H9 (cell line): Measurements from ENCODE around the gene STIL. TPM values are rescaled to one million over a fixed set of nuclear protein-coding genes. Genes with fewer than 3 reads are reported as not detected.

Source experiments
- DNase-seq: peaks from one replicate; pipeline ENCODE4 v3.0.0-alpha.2; 2017
- H2AFZ ChIP-seq: one replicate; pipeline ENCODE4 v1.6.1; 2013; ENCODE audit warnings: mild to moderate bottlenecking, low read length, control low read depth, moderate library complexity
- H2AK5ac ChIP-seq: 2 replicates; pipeline ENCODE4 v1.6.1; 2013; ENCODE audit warnings: low read length, control low read depth, mixed read lengths; ENCODE audit not compliant: insufficient read length
- H2BK120ac ChIP-seq: one replicate; pipeline ENCODE4 v1.6.1; 2013; ENCODE audit warnings: low read depth, mild to moderate bottlenecking, low read length, control low read depth, inconsistent platforms; ENCODE audit not compliant: poor library complexity, severe bottlenecking
- H2BK12ac ChIP-seq: 2 replicates; pipeline ENCODE4 v1.6.1; 2013; ENCODE audit warnings: low read length, control low read depth, mixed read lengths, low read depth; ENCODE audit not compliant: insufficient read length
- H2BK15ac ChIP-seq: 2 replicates; pipeline ENCODE4 v1.6.1; 2013; ENCODE audit warnings: low read depth, low read length, control low read depth
- H2BK20ac ChIP-seq: one replicate; pipeline ENCODE4 v1.6.1; 2013; ENCODE audit warnings: low read depth, mild to moderate bottlenecking, low read length, control low read depth, inconsistent platforms; ENCODE audit not compliant: poor library complexity, severe bottlenecking
- H2BK5ac ChIP-seq: 2 replicates; pipeline ENCODE4 v1.6.1; 2013; ENCODE audit warnings: low read length, control low read depth, mixed read lengths; ENCODE audit not compliant: insufficient read length
- H3K14ac ChIP-seq: 2 replicates; pipeline ENCODE4 v1.6.1; 2013; ENCODE audit warnings: low read length, control low read depth; ENCODE audit not compliant: insufficient read depth
- H3K18ac ChIP-seq: 2 replicates; pipeline ENCODE4 v1.6.1; 2013; ENCODE audit warnings: low read depth, mild to moderate bottlenecking, mixed read lengths, low read length, control low read depth; ENCODE audit not compliant: insufficient read length
- H3K23ac ChIP-seq: 2 replicates; pipeline ENCODE4 v1.6.1; 2013; ENCODE audit warnings: low read length, control low read depth, mixed read lengths, low read depth; ENCODE audit not compliant: insufficient read length
- H3K23me2 ChIP-seq: 2 replicates; pipeline ENCODE4 v1.6.1; 2013; ENCODE audit warnings: low read depth, mild to moderate bottlenecking, mixed read lengths, low read length, control low read depth; ENCODE audit not compliant: insufficient read length, poor library complexity, severe bottlenecking
- H3K27ac ChIP-seq: 2 replicates; pipeline ENCODE4 v1.5.1; 2013; ENCODE audit warnings: low read length, control low read depth, mixed read lengths, low read depth; ENCODE audit not compliant: insufficient read length
- H3K27me3 ChIP-seq: 2 replicates; pipeline ENCODE4 v1.6.1; 2013; ENCODE audit warnings: low read length, control low read depth, inconsistent platforms; ENCODE audit not compliant: insufficient read depth
- H3K4ac ChIP-seq: 2 replicates; pipeline ENCODE4 v1.6.1; 2013; ENCODE audit warnings: low read depth, mild to moderate bottlenecking, control low read depth, inconsistent platforms, low read length, moderate library complexity
- H3K4me1 ChIP-seq: 2 replicates; pipeline ENCODE4 v1.6.1; 2013; ENCODE audit warnings: low read length, control low read depth, inconsistent platforms; ENCODE audit not compliant: insufficient read depth
- H3K4me2 ChIP-seq: 2 replicates; pipeline ENCODE4 v1.6.1; 2013; ENCODE audit warnings: low read length, control low read depth, mixed read lengths; ENCODE audit not compliant: insufficient read length, insufficient read depth
- H3K56ac ChIP-seq: 2 replicates; pipeline ENCODE4 v1.6.1; 2013; ENCODE audit warnings: low read depth, mild to moderate bottlenecking, mixed read lengths, low read length, control low read depth; ENCODE audit not compliant: insufficient read length
- H3K79me1 ChIP-seq: 2 replicates; pipeline ENCODE4 v1.6.1; 2013; ENCODE audit warnings: low read depth, mild to moderate bottlenecking, moderate library complexity, low read length, control low read depth, inconsistent platforms; ENCODE audit not compliant: insufficient read depth, poor library complexity, severe bottlenecking
- H3K79me2 ChIP-seq: 2 replicates; pipeline ENCODE4 v1.6.1; 2013; ENCODE audit warnings: low read length, control low read depth, inconsistent platforms; ENCODE audit not compliant: insufficient read depth
- H3K9ac ChIP-seq: 2 replicates; pipeline ENCODE4 v1.6.1; 2013; ENCODE audit warnings: low read length, control low read depth, mixed read lengths; ENCODE audit not compliant: insufficient read length; ENCODE audit errors: extremely low read depth
- H3K9me3 ChIP-seq: one replicate; pipeline ENCODE4 v1.6.1; 2013; ENCODE audit warnings: low read depth, low read length, inconsistent platforms; ENCODE audit not compliant: control insufficient read depth
- H3T11ph ChIP-seq: one replicate; pipeline ENCODE4 v1.6.1; 2013; ENCODE audit warnings: mild to moderate bottlenecking, low read length, control low read depth, inconsistent platforms
- H4K20me1 ChIP-seq: one replicate; pipeline ENCODE4 v1.6.1; 2013; ENCODE audit not compliant: control insufficient read depth, insufficient read length, insufficient read depth
- H4K5ac ChIP-seq: 2 replicates; pipeline ENCODE4 v1.6.1; 2013; ENCODE audit warnings: low read depth, mild to moderate bottlenecking, mixed read lengths, low read length, control low read depth; ENCODE audit not compliant: insufficient read length
- H4K8ac ChIP-seq: replicated peaks from 2 replicates; pipeline ENCODE4 v1.6.1; 2013; ENCODE audit warnings: low read length, control low read depth, mixed read lengths, low read depth; ENCODE audit not compliant: insufficient read length
- H4K91ac ChIP-seq: 2 replicates; pipeline ENCODE4 v1.6.1; 2013; ENCODE audit warnings: low read depth, mild to moderate bottlenecking, moderate library complexity, mixed read lengths, low read length, control low read depth; ENCODE audit not compliant: insufficient read length
- H3K27ac Mint-ChIP-seq, 3 experiments: 2 replicates in 2 of 3; 3 replicates in 1 of 3; pipeline ENCODE4 v1.8.0; 2020 to 2021; ENCODE audit warnings: mixed read lengths in 3 of 3, mild to moderate bottlenecking in 1 of 3, moderate library complexity in 1 of 3
- H3K27me3 Mint-ChIP-seq: 2 replicates; pipeline ENCODE4 v1.8.0; 2021; ENCODE audit warnings: low read depth, mild to moderate bottlenecking, moderate library complexity, mixed read lengths
- H3K36me3 Mint-ChIP-seq, 3 experiments: 2 replicates in 2 of 3; 3 replicates in 1 of 3; pipeline ENCODE4 v1.8.0; 2020 to 2021; ENCODE audit warnings: low read depth in 3 of 3, mixed read lengths in 3 of 3; ENCODE audit not compliant: insufficient read depth in 1 of 3
- H3K4me1 Mint-ChIP-seq, 2 experiments: 2 replicates each; pipeline ENCODE4 v1.8.0; 2020; ENCODE audit warnings: mixed read lengths in 2 of 2
- H3K4me3 Mint-ChIP-seq, 2 experiments: 2 replicates in 1 of 2; 3 replicates in 1 of 2; pipeline ENCODE4 v1.8.0; 2020 to 2021; ENCODE audit warnings: mild to moderate bottlenecking in 2 of 2, mixed read lengths in 2 of 2, moderate library complexity in 1 of 2
- H3K9me3 Mint-ChIP-seq, 2 experiments: 2 replicates in 1 of 2; 3 replicates in 1 of 2; pipeline ENCODE4 v1.8.0; 2020; ENCODE audit warnings: mild to moderate bottlenecking in 2 of 2, mixed read lengths in 2 of 2, moderate library complexity in 1 of 2
- WGBS: extraction: QIAGEN DNeasy Blood & Tissue Kit; methylation state at CpG from one replicate; pipeline ENCODE4 v1.1.7; 2013; ENCODE audit warnings: missing lambda C conversion rate, low lambda C conversion rate, mixed read lengths; ENCODE audit not compliant: insufficient read length; ENCODE audit errors: extremely low coverage; 5-methylcytosine and 5-hydroxymethylcytosine counted together
- total RNA-seq: library from RNA; stranded (reverse); gene quantifications from 2 replicates; pipeline ENCODE4 v1.2.1, GENCODE V29; 2021
- TF ChIP-seq, protein P1 (sequence below): fragments of 200-600 bp; sonication (generic); conservative IDR thresholded peaks from 3 replicates; pipeline ENCODE4 v1.8.0; 2021; ENCODE audit warnings: antibody characterized with exemption, mild to moderate bottlenecking

STIL gene
- total RNA-seq, 1 experiment from 2014 or later: 26.6 TPM

DNA sequence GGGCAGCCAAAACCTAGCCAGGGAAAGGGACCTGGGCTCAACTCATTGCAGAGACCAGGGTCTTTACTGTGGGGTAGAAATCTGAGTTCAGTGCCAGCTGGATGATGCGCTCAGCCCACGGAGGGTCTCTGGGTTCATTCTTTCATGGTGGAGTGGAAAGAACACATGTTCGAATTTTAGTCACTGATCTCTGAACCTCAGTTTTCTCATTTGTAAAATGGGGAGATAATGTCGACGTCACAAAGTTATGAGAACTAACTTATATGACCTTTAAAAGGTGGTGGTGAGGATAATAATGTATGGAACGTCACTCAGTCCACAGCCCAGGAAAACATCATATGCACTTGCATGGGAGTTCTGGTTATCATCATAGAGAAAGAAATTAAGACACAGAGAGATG lies 80.8 kb downstream of the STIL start:
- Histone ChIP-seq H3K4me1 (no peaks in the 10 kb centered on the region; the same call in 1 of the 2 replicates), H3K27me3 (peaks cover 76% of the 10 kb centered on the region)
- no peak overlapping the region for H3K27ac Mint-ChIP-seq

More for the DNA sequence above, 80.8 kb downstream of the STIL start:
- H3K4me2 ChIP-seq: no peak overlapping the region
- H3K56ac ChIP-seq: no peak overlapping the region
- no peak for DNase-seq
- H3K79me1 ChIP-seq: no peaks in the 10 kb centered on the region
- H2AK5ac ChIP-seq: no peak overlapping the region
- peaks cover 0 to 3% (median 0%) of the 10 kb centered on the region in 3 experiments; a peak in 2 of 7 replicates for H3K36me3 Mint-ChIP-seq
- peaks cover 0 to 4% of the 10 kb centered on the region in 2 experiments; a peak in 1 of 5 replicates for H3K9me3 Mint-ChIP-seq
- no peak overlapping the region for H4K8ac ChIP-seq
- no peak overlapping the region for H3K14ac ChIP-seq
- H3K27me3 Mint-ChIP-seq: peaks cover 100% of the 10 kb centered on the region
- peaks cover 30 to 47% of the 10 kb centered on the region in 2 experiments for H3K4me1 Mint-ChIP-seq
- no peak overlapping the region for H2BK20ac ChIP-seq
- no peak overlapping the region for H2BK12ac ChIP-seq
- H4K5ac ChIP-seq: no peak overlapping the region
- no peak overlapping the region for H2BK120ac ChIP-seq
- peaks cover 18% of the 10 kb centered on the region for H3K23me2 ChIP-seq
- peak overlapping the region in 1 of 2 experiments; percentile 75; a peak in 3 of 5 replicates for H3K4me3 Mint-ChIP-seq
- no peak overlapping the region for H4K91ac ChIP-seq
- TF ChIP-seq, protein P1, sequence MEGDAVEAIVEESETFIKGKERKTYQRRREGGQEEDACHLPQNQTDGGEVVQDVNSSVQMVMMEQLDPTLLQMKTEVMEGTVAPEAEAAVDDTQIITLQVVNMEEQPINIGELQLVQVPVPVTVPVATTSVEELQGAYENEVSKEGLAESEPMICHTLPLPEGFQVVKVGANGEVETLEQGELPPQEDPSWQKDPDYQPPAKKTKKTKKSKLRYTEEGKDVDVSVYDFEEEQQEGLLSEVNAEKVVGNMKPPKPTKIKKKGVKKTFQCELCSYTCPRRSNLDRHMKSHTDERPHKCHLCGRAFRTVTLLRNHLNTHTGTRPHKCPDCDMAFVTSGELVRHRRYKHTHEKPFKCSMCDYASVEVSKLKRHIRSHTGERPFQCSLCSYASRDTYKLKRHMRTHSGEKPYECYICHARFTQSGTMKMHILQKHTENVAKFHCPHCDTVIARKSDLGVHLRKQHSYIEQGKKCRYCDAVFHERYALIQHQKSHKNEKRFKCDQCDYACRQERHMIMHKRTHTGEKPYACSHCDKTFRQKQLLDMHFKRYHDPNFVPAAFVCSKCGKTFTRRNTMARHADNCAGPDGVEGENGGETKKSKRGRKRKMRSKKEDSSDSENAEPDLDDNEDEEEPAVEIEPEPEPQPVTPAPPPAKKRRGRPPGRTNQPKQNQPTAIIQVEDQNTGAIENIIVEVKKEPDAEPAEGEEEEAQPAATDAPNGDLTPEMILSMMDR: no peak
- H2AFZ ChIP-seq: no peak overlapping the region
- no CpG with 5 or more reads among the region's 6 CpGs for WGBS
- no peaks in the 10 kb centered on the region for H3K79me2 ChIP-seq
- H3K9ac ChIP-seq: no peak overlapping the region
- peaks cover under 1% of the 10 kb centered on the region for H4K20me1 ChIP-seq
- H3K23ac ChIP-seq: no peak overlapping the region
- no peak overlapping the region for H2BK15ac ChIP-seq
- no peak overlapping the region for H2BK5ac ChIP-seq
- H3K18ac ChIP-seq: no peak overlapping the region
- H3K27ac ChIP-seq: no peak overlapping the region
- H3K4ac ChIP-seq: no peak overlapping the region
- H3T11ph ChIP-seq: no peak overlapping the region
- no peaks in the 10 kb centered on the region for H3K9me3 ChIP-seq
